GM21529 (cell line): ENCODE measurements around the gene ITSN2.
"Not testable (repeated sequence)": the region's sequence is repeated elsewhere in the genome, so short reads cannot be mapped to it uniquely, and the experiment has no call there.

Experiments used
- ATAC-seq: cut with Tn5 transposase; IDR thresholded peaks from one replicate; pipeline ENCODE4 v1.9.1; 2021; ENCODE audit not compliant: unreplicated experiment

ITSN2 gene

GRCh38 chr2:24365051-24365450 is 4.7 kb upstream of the ITSN2 start:
- ATAC-seq: peak; percentile 34

DNA sequence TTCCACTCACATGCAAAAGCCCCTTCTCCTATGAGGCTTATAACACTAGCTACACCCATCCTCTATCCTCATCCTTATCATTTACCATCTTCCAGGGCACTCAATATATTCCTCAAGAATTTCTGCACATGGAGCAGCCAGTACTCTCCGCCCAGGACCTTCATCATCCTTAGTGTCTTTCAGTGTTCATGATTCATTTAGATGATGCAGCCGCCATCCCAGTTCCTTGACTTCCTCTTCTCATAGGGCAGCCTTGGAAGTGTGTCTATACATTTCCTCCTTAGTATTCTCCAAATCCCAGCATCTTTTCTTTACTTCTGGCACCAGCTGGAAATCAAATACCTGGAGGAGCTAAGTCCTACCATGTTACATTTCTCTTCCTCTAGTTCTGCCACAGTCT is 3.0 kb upstream of the ITSN2 start:
- ATAC-seq: no peak

- no peak for ATAC-seq
Observed at GRCh38 chr2:24362253-24362652, 1.9 kb upstream of the ITSN2 start.

GRCh38 chr2:24360963-24361330 is 611 bp upstream of the ITSN2 start:
- no peak for ATAC-seq

- ATAC-seq: peak; percentile 17
Observed at GRCh38 chr2:24359129-24360049, 947 bp downstream of the ITSN2 start.

DNA sequence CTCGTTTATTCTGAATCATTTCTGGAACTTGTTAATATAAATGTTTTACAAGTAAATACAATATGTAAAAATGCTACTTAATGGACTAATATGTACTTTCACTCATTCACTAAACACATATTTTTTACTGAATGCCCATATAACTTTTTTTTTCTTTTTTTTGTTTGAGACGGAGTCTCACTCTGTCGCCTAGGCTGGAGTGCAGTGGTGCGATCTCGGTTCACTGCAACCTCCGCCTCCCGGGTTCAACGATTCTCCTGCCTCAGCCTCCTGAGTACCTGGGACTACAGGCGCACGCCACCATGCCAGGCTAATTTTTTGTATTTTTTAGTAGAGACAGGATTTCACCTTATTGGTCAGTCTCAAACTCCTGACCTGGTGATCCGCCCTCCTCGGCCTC is 2.6 kb downstream of the ITSN2 start:
- not testable (repeated sequence) for ATAC-seq

GRCh38 chr2:24357115-24357514 is 3.2 kb downstream of the ITSN2 start:
- ATAC-seq: not testable (repeated sequence)

DNA sequence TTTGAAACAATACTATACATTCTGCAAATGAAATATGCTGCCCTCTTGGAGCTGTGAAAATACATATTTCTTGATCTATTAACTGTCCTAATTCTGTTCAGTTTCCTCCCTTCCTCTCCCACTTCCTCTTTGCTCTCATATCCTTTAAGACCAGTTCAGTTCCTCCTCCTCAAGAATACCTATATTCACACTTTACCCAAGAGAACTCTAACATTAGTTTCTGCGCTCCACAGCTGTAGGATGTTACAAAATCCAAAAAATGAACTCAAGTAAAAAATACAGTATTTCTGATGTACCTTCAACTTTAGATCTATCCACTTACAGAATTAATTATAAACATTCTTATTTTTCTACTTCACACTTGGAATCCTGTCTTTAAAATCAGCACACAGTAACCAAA is 5.4 kb downstream of the ITSN2 start:
- ATAC-seq: no peak

GRCh38 chr2:24354395-24354794 is 5.9 kb downstream of the ITSN2 start:
- ATAC-seq: no peak

GRCh38 chr2:24353973-24354372 is 6.4 kb downstream of the ITSN2 start:
- no peak for ATAC-seq

DNA sequence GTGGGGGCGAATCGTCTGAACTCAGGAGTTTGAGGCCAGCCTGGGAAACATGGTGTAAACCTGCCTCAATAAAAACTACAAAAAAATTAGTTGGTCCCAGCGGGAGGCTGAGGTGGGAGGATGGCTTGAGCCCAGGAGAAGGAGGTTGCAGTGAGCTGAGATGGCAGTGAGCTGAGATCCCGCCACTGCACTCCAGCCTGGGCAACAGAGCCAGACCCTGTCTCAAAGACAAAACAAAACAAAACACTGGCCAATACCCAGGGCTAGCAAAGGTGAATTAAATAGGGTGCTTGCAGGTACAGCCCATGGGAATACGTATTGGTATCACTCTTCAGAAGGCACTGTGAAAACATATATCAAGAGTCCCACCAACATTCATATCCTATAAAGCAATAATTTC is 7.0 kb downstream of the ITSN2 start:
- no peak for ATAC-seq

GRCh38 chr2:24352664-24353063 is 7.7 kb downstream of the ITSN2 start:
- ATAC-seq: no peak

- no peak for ATAC-seq
Observed at GRCh38 chr2:24351981-24352380, 8.4 kb downstream of the ITSN2 start.

DNA sequence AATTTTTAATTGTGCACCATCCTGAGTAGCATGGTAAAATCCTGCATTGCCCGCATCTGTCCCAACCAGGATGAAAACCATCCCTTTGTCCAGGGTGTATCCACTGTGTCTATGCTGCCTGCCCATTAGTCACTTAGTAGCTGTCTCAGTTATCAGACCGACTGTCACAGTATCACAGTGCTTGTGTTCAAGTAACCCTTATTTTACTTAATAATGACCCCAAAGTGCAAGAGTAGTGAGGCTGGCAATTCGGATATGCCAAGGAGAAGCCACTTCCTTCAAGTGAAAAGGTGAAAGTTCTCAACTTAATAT is 8.8 kb downstream of the ITSN2 start:
- ATAC-seq: no peak

DNA sequence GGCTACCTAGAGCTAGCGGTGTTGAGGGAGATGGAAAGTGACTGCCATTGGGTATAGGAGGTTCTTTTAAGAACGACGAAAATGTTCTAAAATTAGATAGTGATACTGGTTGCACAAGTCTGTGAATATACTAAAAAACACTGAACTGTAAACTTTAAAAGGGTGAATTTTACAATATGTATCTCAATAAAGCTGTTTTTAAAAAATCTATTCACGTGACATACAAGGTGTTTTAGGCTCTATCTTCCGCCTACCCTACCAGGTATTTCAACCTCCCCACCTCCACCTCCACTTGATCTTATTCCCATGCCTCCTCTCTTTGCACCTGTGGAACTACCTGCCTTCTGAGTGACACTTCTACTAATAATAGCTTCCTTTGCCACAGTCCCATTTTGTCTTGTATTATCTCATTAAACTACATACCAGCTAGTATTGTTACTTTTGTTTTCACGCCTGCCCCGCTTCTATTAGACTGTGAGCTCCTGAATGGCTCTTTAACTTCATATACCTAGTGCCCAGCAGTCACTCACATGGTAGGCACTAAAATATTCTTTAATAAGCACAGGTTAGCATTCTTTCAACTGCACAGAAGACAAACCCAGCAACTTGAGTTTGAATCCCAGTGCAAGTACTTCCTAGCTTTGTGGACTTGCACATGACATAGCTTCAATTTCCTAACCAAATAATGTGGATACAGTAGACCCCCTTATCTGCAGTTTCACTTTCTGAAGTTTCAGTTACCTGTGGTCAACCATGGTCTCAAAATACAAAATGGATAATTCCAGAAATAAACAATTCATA is 9.3 kb downstream of the ITSN2 start:
- ATAC-seq: no peak

GRCh38 chr2:24349097-24349496 is 11.2 kb downstream of the ITSN2 start:
- ATAC-seq: no peak

DNA sequence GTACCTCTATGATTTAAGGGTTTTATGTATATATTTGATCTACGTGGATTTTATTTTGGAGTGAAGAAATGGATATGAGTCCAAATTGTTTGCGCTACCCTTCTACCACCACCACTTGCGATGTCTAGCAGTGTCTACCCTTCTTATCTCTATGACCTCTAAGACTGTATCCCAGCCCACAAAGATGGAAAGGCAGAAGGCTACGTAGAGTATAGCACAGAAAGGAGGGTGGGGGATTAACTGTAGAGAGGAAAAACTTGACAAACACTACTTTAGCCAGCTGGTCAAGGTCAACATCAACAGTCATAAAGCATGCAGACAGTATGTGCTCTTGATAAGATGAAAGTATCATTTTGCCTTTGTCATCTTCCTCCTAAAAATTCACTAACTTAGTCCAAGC is 14.4 kb downstream of the ITSN2 start:
- ATAC-seq: no peak

- ATAC-seq: peak; percentile 58
Observed at GRCh38 chr2:24343225-24343882, 17.0 kb downstream of the ITSN2 start.

DNA sequence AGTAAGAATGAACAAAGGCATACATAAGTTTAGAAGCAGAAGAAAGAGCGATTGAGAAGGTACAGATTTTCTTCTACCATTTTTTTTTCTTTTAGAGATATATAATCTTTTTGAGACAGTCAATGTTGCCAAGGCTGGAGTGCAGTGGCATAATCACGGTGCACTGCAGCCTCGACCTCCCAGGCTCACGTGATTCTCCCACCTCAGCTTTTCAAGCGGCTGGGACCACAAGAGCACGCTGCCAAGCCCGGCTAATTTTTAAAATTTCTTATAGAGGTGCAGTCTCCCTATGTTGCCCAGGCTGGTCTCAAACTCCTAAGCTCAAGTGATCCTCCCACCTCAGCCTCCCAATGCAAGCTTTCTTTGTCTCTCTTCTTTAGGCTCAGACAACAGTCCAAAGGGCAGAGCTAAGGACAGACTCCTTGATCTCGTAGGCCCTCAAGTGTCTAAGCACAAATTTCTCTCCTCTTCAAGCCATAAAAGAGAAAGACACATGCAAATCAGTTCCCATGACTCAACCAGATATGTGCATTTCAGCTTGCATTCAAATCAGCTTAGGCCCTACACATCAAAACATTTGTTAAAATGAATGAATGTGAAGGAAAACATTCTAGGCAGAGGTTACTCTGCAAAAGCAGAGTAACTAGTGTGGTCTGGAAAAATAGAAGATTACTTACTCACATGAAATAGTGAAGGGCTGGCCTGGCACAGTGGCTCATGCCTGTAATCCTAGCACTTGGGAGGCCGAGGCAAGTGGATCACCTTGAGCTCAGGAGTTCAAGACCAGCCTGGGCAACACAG is 18.0 kb downstream of the ITSN2 start:
- ATAC-seq: peak; percentile 65

- no peak for ATAC-seq
Observed at GRCh38 chr2:24339856-24340262, 20.5 kb downstream of the ITSN2 start.

- ATAC-seq: not testable (repeated sequence)
Observed at GRCh38 chr2:24339098-24339497, 21.2 kb downstream of the ITSN2 start.
